Testis (tissue), 3 donors: ENCODE data around the gene ITPKA. TPM values are rescaled to one million over a fixed set of nuclear protein-coding genes. Genes with fewer than 3 reads are reported as not detected.

Experiments
- DNase-seq: peaks from one replicate; pipeline ENCODE4 v3.0.0-alpha.2; 2019
- H3K27ac ChIP-seq, 2 donors: fragments of 200-600 bp; sonication (generic); one replicate each; pipeline ENCODE4 v1.5.1; 2019
- H3K27me3 ChIP-seq: fragments of 200-600 bp; sonication (generic); one replicate; pipeline ENCODE4 v1.5.1; 2019
- H3K36me3 ChIP-seq: fragments of 200-600 bp; sonication (generic); one replicate; pipeline ENCODE4 v1.5.1; 2017; ENCODE audit warnings: low read depth; ENCODE audit errors: missing control alignments
- H3K4me1 ChIP-seq: fragments of 200-600 bp; sonication (generic); one replicate; pipeline ENCODE4 v1.5.1; 2019
- H3K4me3 ChIP-seq, 2 donors: fragments of 200-600 bp; sonication (generic); one replicate each; pipeline ENCODE4 v1.5.1; 2017 to 2019
- H3K9me3 ChIP-seq: fragments of 200-600 bp; sonication (generic); one replicate; pipeline ENCODE4 v1.5.1; 2017
- CTCF ChIP-seq, 3 experiments: fragments of 450-650 bp in 2 of 3; fragments of 200-600 bp in 1 of 3; sonication (generic) in 1 of 3; IDR thresholded peaks; one replicate each; pipeline ENCODE4 v1.5.1; 2016 to 2019; ENCODE audit warnings: antibody characterized with exemption in 3 of 3, mild to moderate bottlenecking in 2 of 3, moderate library complexity in 1 of 3
- POLR2A ChIP-seq: fragments of 450-650 bp; IDR thresholded peaks from one replicate; pipeline ENCODE4 v1.6.1; 2017; ENCODE audit warnings: antibody characterized with exemption, mild to moderate bottlenecking, moderate library complexity
- WGBS, 2 donors: methylation state at CpG; one replicate each; pipeline ENCODE4 v1.1.5; 2018; 5-methylcytosine and 5-hydroxymethylcytosine counted together
- intact Hi-C: fragments of 100-400 bp; cut with DNase I; formaldehyde crosslinking; loops from one replicate; pipeline ENCODE4 v1.15.1; 2023; ENCODE audit warnings: low total_unique reads
- polyA plus RNA-seq: library from polyadenylated mRNA; stranded (reverse); fragments of 350-450 nt; fragmentation: Illumina TruSeq; extraction: RNeasy Lipid Tissue Mini Kit (QIAGEN cat#74804); gene quantifications from one replicate; pipeline ENCODE4 v1.2.3, GENCODE V29; 2014; ENCODE audit warnings: low read depth, low replicate concordance; ENCODE audit not compliant: insufficient read depth
- total RNA-seq, 2 donors: library from RNA; depleted of rRNA; stranded (reverse); fragments of >200 nt; gene quantifications; one replicate each; pipeline ENCODE4 v1.2.3, GENCODE V29; 2016

The ITPKA gene
- total and polyA plus RNA-seq, 3 donors from 2014 or later: 12.1 to 21.3 (median 16.7) TPM

GRCh38 chr15:41506796-41507341, 13.2 kb downstream of the ITPKA start:
- Histone ChIP-seq H3K4me1 (peaks cover 3% of the 10 kb centered on the region), H3K36me3 (no peaks in the 10 kb centered on the region), H3K4me3 (no peak overlapping the region), H3K27me3 (no peaks in the 10 kb centered on the region), H3K9me3 (no peaks in the 10 kb centered on the region), H3K27ac (no peak overlapping the region)
- TF ChIP-seq POLR2A (no peak), CTCF (IDR thresholded peaks at IDR 0.05) (no peak)
- intact Hi-C loops: no loop called here
- DNase-seq: no peak
- WGBS, 2 donors: 71 to 86% methylated on average over 8 to 10 of the region's 10 CpGs

- Histone ChIP-seq H3K4me3 (no peak overlapping the region), H3K4me1 (peaks cover 13% of the 10 kb centered on the region), H3K9me3 (no peaks in the 10 kb centered on the region), H3K36me3 (no peaks in the 10 kb centered on the region), H3K27ac (no peak overlapping the region), H3K27me3 (no peaks in the 10 kb centered on the region)
- intact Hi-C loops: no loop called here
- TF ChIP-seq POLR2A (no peak), CTCF (IDR thresholded peaks at IDR 0.05) (no peak)
- peak; percentile 21 for DNase-seq
- 66 to 71% methylated on average over 7 of the region's 7 CpGs for WGBS, 2 donors
Observed at GRCh38 chr15:41507820-41508290, 14.2 kb downstream of the ITPKA start.

GRCh38 chr15:41510728-41511127, 17.1 kb downstream of the ITPKA start:
- H3K4me1 ChIP-seq: peaks cover 24% of the 10 kb centered on the region
- DNase-seq: no peak
- TF ChIP-seq POLR2A: no peak
- TF ChIP-seq CTCF (IDR thresholded peaks at IDR 0.05): no peak
- no peaks in the 10 kb centered on the region for H3K9me3 ChIP-seq
- H3K27me3 ChIP-seq: no peaks in the 10 kb centered on the region
- WGBS, 2 donors: 55 to 71% methylated on average over 7 of the region's 7 CpGs
- intact Hi-C loops: no loop called here
- H3K36me3 ChIP-seq: no peaks in the 10 kb centered on the region
- H3K4me3 ChIP-seq: no peak overlapping the region
- no peak overlapping the region for H3K27ac ChIP-seq

GRCh38 chr15:41511331-41511898, 17.7 kb downstream of the ITPKA start:
- Histone ChIP-seq H3K27me3 (no peaks in the 10 kb centered on the region), H3K36me3 (no peaks in the 10 kb centered on the region)

More at GRCh38 chr15:41511331-41511898, 17.7 kb downstream of the ITPKA start:
- H3K9me3 ChIP-seq: no peaks in the 10 kb centered on the region
- H3K4me3 ChIP-seq: peak overlapping the region in 1 of 2 donors; percentile 27
- WGBS, 2 donors: 22% methylated on average over 47 of the region's 56 CpGs; no CpG with 5 or more reads in 1 of the 2 donors
- peaks cover 24% of the 10 kb centered on the region for H3K4me1 ChIP-seq
- DNase-seq: no peak
- TF ChIP-seq CTCF (IDR thresholded peaks at IDR 0.05): no peak
- no peak for TF ChIP-seq POLR2A
- no peak overlapping the region for H3K27ac ChIP-seq
- intact Hi-C loops: no loop called here
